ENCODE results near the gene POLR2J.

GRCh38 chr7:102464577-102465280 is 14.0 kb downstream of the POLR2J start, which contains the start of the genes ALKBH4 and LRWD1:
- TF ChIP-seq, protein P1, sequence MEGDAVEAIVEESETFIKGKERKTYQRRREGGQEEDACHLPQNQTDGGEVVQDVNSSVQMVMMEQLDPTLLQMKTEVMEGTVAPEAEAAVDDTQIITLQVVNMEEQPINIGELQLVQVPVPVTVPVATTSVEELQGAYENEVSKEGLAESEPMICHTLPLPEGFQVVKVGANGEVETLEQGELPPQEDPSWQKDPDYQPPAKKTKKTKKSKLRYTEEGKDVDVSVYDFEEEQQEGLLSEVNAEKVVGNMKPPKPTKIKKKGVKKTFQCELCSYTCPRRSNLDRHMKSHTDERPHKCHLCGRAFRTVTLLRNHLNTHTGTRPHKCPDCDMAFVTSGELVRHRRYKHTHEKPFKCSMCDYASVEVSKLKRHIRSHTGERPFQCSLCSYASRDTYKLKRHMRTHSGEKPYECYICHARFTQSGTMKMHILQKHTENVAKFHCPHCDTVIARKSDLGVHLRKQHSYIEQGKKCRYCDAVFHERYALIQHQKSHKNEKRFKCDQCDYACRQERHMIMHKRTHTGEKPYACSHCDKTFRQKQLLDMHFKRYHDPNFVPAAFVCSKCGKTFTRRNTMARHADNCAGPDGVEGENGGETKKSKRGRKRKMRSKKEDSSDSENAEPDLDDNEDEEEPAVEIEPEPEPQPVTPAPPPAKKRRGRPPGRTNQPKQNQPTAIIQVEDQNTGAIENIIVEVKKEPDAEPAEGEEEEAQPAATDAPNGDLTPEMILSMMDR (IDR thresholded peaks at IDR 0.05) = peak in 3 of 5 experiments; percentile 13 to 53 (median 30)
- TF ChIP-seq POLR2A (IDR thresholded peaks at IDR 0.05) (peak in 1 of 2 donors; percentile 41), EP300 (IDR thresholded peaks at IDR 0.05) (peak in 1 of 2 donors; percentile 69)
